ENCODE data around the gene KANSL1. TPM values are rescaled to one million over a fixed set of nuclear protein-coding genes. Genes with fewer than 3 reads are reported as not detected.
A peak's percentile ranks its signal among the peaks of the same experiment; 100 is the strongest.

Gene KANSL1
- polyA plus RNA-seq, 2 donors: 14.6 to 25.4 TPM

DNA sequence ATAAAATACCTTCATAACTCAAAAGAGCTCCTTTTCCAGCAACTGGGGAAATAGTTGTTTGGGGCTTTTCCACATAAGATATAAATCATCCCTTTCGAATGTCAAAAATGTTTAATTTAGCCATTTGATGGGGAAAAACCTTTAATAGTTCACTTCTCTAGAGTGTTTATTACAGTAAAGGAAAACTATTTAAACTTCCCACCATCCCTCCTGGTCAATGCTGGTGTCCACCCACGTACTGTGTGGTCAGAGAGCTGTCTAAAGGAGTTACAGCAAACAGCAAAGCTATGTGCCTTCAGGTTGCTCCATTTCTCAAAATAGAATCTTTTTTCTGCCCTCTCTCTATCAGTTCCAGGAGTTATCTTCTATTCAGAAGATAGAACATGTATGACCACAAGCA lies 33.5 kb downstream of the KANSL1 start:
- no peaks in the 10 kb centered on the region for H3K36me3 ChIP-seq (ENCODE audit: control insufficient read depth in 2 of 2, insufficient read depth in 2 of 2, low read length in 1 of 2)
- H3K27ac ChIP-seq (ENCODE audit: low read depth in 2 of 2, low read length in 1 of 2): no peak overlapping the region
- 65 to 66% methylated on average over 2 of the region's 2 CpGs for WGBS, 2 donors
- H3K9me3 ChIP-seq (ENCODE audit: control insufficient read depth in 2 of 2, insufficient read depth in 1 of 2, low read depth in 1 of 2, low read length in 1 of 2): no peaks in the 10 kb centered on the region
- no peak overlapping the region for H3K4me3 ChIP-seq (ENCODE audit: low read depth in 1 of 2, low read length in 2 of 2)
- H3K27me3 ChIP-seq (ENCODE audit: control insufficient read depth in 1 of 2, insufficient read depth in 2 of 2, low read length in 2 of 2): no peaks in the 10 kb centered on the region
- H3K4me1 ChIP-seq (ENCODE audit: control insufficient read depth in 2 of 2, insufficient read depth in 2 of 2, low read length in 1 of 2): peaks cover 0 to 2% of the 10 kb centered on the region in 2 donors

DNA sequence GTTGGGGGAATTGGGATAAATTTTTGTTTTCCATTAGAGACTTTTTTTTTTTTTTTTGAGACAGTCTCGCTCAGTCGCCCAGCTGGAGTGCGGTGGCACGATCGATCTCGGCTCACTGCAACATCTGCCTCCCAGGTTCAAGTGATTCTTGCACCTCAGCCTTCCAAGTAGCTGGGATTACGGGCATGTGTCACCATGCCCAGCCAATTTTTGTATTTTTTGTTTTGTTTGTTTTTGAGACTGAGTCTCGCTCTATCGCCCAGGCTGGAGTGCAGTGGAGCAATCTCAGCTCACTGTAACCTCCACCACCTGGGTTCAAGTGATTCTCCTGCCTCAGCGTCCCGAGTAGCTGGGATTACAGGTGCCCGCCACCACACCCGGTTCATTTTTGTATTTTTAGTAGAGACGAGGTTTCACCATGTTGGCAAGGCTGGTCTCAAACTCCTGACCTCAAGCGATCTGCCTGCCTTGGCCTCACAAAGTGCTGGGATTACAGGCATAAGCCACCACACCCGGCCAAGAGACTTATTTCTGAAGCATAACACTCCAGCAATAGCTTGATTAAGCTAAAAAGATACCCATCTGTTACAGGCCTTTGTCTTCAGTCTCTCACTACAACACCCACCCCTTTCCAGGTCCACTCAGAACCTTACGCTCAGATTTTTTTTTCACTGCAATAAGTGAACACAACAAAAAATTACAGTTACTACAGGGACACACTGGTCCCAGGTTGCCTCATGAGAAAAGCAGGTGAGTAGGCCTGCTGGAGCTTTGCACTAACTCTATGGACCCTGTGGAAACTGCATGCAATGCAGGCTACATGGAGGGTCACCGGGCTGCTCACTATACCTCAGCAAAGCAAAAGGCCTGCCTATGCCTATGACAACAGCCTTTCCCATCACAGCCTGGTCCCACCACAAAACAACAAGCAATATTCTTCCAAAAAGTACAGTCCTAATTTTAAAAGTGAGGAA lies 34.6 kb downstream of the KANSL1 start:
- no peaks in the 10 kb centered on the region for H3K27me3 ChIP-seq (ENCODE audit: control insufficient read depth in 1 of 2, insufficient read depth in 2 of 2, low read length in 2 of 2)
- H3K9me3 ChIP-seq (ENCODE audit: control insufficient read depth in 2 of 2, insufficient read depth in 1 of 2, low read depth in 1 of 2, low read length in 1 of 2): no peaks in the 10 kb centered on the region
- H3K4me1 ChIP-seq (ENCODE audit: control insufficient read depth in 2 of 2, insufficient read depth in 2 of 2, low read length in 1 of 2): peaks cover 0 to 4% of the 10 kb centered on the region in 2 donors
- 50 to 57% methylated on average over 18 of the region's 18 CpGs for WGBS, 2 donors
- no peaks in the 10 kb centered on the region for H3K36me3 ChIP-seq (ENCODE audit: control insufficient read depth in 2 of 2, insufficient read depth in 2 of 2, low read length in 1 of 2)
- H3K4me3 ChIP-seq (ENCODE audit: low read depth in 1 of 2, low read length in 2 of 2): no peak overlapping the region
- peak overlapping the region; percentile 18 to 61 for H3K27ac ChIP-seq (ENCODE audit: low read depth in 2 of 2, low read length in 1 of 2)

DNA sequence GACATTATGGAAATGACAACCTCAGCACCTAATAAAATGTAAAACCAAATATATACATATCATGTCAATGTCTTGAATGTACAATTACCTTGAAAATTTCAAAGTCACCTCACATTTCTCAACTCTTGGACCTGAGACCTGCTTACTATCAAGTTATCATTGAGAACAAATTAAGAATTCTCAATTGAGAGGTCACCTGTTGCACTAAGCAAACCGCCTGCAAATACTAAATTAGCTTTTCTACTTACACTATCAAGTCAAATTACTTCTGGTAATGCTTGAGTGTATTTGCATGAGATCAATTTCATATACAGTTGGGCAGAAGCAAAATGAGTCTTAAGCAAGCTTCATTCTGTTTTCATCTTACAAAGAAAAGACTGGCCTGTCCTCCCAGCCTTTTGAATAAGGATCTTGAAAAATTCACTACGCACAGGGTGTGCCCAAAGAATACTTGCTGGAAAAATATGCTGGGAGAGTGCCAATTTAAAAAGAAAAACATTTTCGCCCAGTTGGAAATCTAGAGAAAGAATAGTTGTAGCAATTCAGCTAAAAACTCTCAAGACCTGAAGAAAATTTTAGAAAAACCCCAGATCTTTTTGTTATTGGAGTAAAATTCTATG lies 35.7 kb downstream of the KANSL1 start:
- H3K36me3 ChIP-seq (ENCODE audit: control insufficient read depth in 2 of 2, insufficient read depth in 2 of 2, low read length in 1 of 2): no peaks in the 10 kb centered on the region
- H3K4me3 ChIP-seq (ENCODE audit: low read depth in 1 of 2, low read length in 2 of 2): no peak overlapping the region
- H3K9me3 ChIP-seq (ENCODE audit: control insufficient read depth in 2 of 2, insufficient read depth in 1 of 2, low read depth in 1 of 2, low read length in 1 of 2): no peaks in the 10 kb centered on the region
- peak overlapping the region in 1 of 2 donors; percentile 12 for H3K27ac ChIP-seq (ENCODE audit: low read depth in 2 of 2, low read length in 1 of 2)
- 29 to 35% methylated on average over 3 of the region's 3 CpGs for WGBS, 2 donors
- no peaks in the 10 kb centered on the region for H3K27me3 ChIP-seq (ENCODE audit: control insufficient read depth in 1 of 2, insufficient read depth in 2 of 2, low read length in 2 of 2)
- peaks cover 0 to 3% of the 10 kb centered on the region in 2 donors for H3K4me1 ChIP-seq (ENCODE audit: control insufficient read depth in 2 of 2, insufficient read depth in 2 of 2, low read length in 1 of 2)

DNA sequence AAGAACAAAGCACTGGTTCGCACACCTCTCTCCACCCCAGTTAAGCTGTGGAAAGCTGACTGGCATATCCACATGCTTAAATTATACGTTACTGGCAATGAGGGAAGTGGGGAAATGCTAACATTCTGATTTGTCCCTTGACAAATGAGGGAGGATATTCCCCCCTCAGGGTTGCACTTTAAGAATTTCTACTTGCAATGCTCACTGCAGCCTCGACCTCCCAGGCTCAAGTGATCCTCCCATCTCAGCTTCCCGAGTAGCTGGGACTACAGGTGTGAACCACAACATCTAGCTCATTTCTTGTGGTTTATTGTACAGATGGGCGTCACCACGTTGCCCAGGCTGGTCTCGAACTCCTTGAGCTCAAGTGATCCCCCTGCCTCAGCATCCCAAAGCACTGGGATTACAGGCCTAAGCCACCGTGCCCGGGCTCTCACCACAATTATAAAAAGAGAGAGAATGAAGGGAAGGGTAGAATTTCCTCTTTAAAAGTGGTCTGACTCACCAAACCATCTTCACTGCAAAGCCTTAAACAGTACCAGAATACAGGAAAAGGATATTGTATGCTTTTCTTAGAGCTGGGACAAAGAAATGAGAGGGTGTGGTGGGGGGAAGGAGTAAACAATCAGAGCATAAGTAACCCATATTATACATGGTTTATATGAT lies 38.9 kb downstream of the KANSL1 start:
- no peaks in the 10 kb centered on the region for H3K27me3 ChIP-seq (ENCODE audit: control insufficient read depth in 1 of 2, insufficient read depth in 2 of 2, low read length in 2 of 2)
- no peaks in the 10 kb centered on the region for H3K9me3 ChIP-seq (ENCODE audit: control insufficient read depth in 2 of 2, insufficient read depth in 1 of 2, low read depth in 1 of 2, low read length in 1 of 2)
- no peaks in the 10 kb centered on the region for H3K36me3 ChIP-seq (ENCODE audit: control insufficient read depth in 2 of 2, insufficient read depth in 2 of 2, low read length in 1 of 2)
- H3K4me3 ChIP-seq (ENCODE audit: low read depth in 1 of 2, low read length in 2 of 2): no peak overlapping the region
- 51 to 55% methylated on average over 9 of the region's 9 CpGs for WGBS, 2 donors
- peak overlapping the region; percentile 21 to 45 for H3K27ac ChIP-seq (ENCODE audit: low read depth in 2 of 2, low read length in 1 of 2)
- H3K4me1 ChIP-seq (ENCODE audit: control insufficient read depth in 2 of 2, insufficient read depth in 2 of 2, low read length in 1 of 2): peaks cover 2 to 3% of the 10 kb centered on the region in 2 donors

DNA sequence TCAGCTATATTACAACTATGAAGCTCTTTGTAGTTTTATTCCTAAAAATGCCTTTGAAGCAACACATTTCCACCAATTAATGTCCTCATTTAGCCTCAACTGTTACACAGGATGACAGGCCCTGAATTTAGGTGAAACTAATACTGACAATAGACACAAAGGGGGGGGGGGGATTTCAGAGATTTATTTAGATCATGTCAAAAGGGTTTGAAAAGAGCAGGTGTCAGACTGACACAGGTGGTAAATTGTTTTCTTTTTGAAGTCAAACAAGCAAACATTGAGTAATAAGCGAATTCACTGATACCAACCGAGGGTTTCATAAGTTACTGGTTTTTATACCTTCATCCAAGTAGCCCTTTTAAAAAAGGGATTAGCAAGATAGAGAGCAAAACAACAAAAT lies 40.8 kb downstream of the KANSL1 start:
- WGBS, 2 donors: 54 to 70% methylated on average over 2 of the region's 2 CpGs
- Histone ChIP-seq H3K27me3 (ENCODE audit: control insufficient read depth in 1 of 2, insufficient read depth in 2 of 2, low read length in 2 of 2) (no peaks in the 10 kb centered on the region), H3K27ac (ENCODE audit: low read depth in 2 of 2, low read length in 1 of 2) (no peak overlapping the region), H3K36me3 (ENCODE audit: control insufficient read depth in 2 of 2, insufficient read depth in 2 of 2, low read length in 1 of 2) (no peaks in the 10 kb centered on the region), H3K4me3 (ENCODE audit: low read depth in 1 of 2, low read length in 2 of 2) (no peak overlapping the region), H3K4me1 (ENCODE audit: control insufficient read depth in 2 of 2, insufficient read depth in 2 of 2, low read length in 1 of 2) (peaks cover 2 to 3% of the 10 kb centered on the region in 2 donors), H3K9me3 (ENCODE audit: control insufficient read depth in 2 of 2, insufficient read depth in 1 of 2, low read depth in 1 of 2, low read length in 1 of 2) (no peaks in the 10 kb centered on the region)

DNA sequence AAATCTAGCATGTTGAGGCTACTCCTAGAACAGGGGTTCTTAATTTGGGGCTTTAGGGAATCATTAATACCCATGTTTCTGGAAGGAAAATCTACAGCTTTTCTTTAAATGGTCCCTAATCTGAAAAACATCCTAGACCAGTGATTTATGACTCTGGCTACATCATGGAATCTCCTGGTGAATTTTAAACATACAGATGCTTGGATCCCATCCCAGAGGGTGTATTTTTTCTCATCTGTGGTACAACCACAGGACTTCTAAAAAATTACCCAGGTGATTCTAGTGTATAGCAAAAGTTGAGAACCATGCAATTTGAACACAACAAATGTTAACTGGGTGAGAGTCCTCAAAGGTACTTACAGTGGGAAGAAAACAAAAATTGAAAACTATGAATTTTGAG lies 41.5 kb downstream of the KANSL1 start:
- Histone ChIP-seq H3K4me3 (ENCODE audit: low read depth in 1 of 2, low read length in 2 of 2) (no peak overlapping the region), H3K36me3 (ENCODE audit: control insufficient read depth in 2 of 2, insufficient read depth in 2 of 2, low read length in 1 of 2) (no peaks in the 10 kb centered on the region), H3K27ac (ENCODE audit: low read depth in 2 of 2, low read length in 1 of 2) (no peak overlapping the region), H3K4me1 (ENCODE audit: control insufficient read depth in 2 of 2, insufficient read depth in 2 of 2, low read length in 1 of 2) (peaks cover 2 to 3% of the 10 kb centered on the region in 2 donors), H3K9me3 (ENCODE audit: control insufficient read depth in 2 of 2, insufficient read depth in 1 of 2, low read depth in 1 of 2, low read length in 1 of 2) (no peaks in the 10 kb centered on the region), H3K27me3 (ENCODE audit: control insufficient read depth in 1 of 2, insufficient read depth in 2 of 2, low read length in 2 of 2) (no peaks in the 10 kb centered on the region)

DNA sequence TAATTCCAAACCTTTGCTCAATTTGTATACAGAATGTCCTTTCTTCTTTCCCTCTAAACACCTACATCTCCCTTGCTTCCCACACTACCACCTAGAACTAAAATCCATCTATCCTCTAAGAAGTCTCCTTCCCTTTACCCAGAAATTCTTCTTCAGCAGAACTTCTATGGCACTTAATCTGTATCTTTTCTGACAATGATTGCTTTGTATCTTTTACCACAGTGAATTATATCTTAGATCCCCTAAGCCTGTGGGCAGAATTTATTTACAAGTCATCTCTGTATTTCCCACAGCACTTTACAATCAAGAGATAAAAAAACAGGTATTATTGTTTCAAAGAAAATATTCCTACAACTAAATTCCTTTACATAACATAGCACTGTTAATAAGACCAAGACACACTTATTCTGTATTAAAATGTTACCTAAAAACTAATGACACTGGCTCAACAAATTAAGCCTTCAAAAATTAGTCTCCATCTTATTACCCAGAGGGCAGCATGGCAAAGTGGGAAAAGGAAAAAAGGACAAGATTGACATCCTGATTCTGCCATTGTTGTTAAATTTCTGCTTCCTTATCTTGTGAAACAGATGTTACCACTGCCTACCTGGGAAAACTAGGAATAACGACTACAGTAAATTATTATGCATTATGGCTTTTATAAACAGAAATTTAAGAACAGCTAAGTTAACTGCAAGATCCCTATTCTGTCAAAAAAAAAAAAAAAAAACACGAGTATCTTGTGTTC lies 42.8 kb downstream of the KANSL1 start:
- H3K4me3 ChIP-seq (ENCODE audit: low read depth in 1 of 2, low read length in 2 of 2): no peak overlapping the region
- no peak overlapping the region for H3K27ac ChIP-seq (ENCODE audit: low read depth in 2 of 2, low read length in 1 of 2)
- no peaks in the 10 kb centered on the region for H3K27me3 ChIP-seq (ENCODE audit: control insufficient read depth in 1 of 2, insufficient read depth in 2 of 2, low read length in 2 of 2)
- no peaks in the 10 kb centered on the region for H3K36me3 ChIP-seq (ENCODE audit: control insufficient read depth in 2 of 2, insufficient read depth in 2 of 2, low read length in 1 of 2)
- H3K9me3 ChIP-seq (ENCODE audit: control insufficient read depth in 2 of 2, insufficient read depth in 1 of 2, low read depth in 1 of 2, low read length in 1 of 2): no peaks in the 10 kb centered on the region
- H3K4me1 ChIP-seq (ENCODE audit: control insufficient read depth in 2 of 2, insufficient read depth in 2 of 2, low read length in 1 of 2): peaks cover 2 to 3% of the 10 kb centered on the region in 2 donors
- 39 to 46% methylated on average over 2 of the region's 2 CpGs for WGBS, 2 donors

DNA sequence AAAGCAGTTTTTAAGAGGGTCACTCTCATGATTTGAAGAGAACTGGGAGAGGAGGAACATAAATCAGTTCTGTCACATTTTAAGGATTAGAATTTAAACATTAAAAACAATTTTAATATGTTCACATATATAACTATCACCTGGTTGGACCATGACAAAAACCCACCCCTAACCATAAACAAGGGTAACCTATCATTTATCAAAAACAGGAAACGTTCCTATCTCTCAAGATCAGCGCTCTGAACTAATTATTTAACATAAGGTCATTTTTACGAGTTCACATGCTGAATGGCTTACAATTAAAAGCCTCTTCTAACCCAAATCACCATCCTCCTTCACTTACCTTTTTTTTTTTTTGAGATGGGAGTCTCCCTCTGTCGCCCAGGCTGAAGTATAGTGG lies 45.0 kb downstream of the KANSL1 start:
- Histone ChIP-seq H3K9me3 (ENCODE audit: control insufficient read depth in 2 of 2, insufficient read depth in 1 of 2, low read depth in 1 of 2, low read length in 1 of 2) (no peaks in the 10 kb centered on the region), H3K4me3 (ENCODE audit: low read depth in 1 of 2, low read length in 2 of 2) (no peak overlapping the region), H3K36me3 (ENCODE audit: control insufficient read depth in 2 of 2, insufficient read depth in 2 of 2, low read length in 1 of 2) (no peaks in the 10 kb centered on the region), H3K27ac (ENCODE audit: low read depth in 2 of 2, low read length in 1 of 2) (no peak overlapping the region), H3K27me3 (ENCODE audit: control insufficient read depth in 1 of 2, insufficient read depth in 2 of 2, low read length in 2 of 2) (no peaks in the 10 kb centered on the region), H3K4me1 (ENCODE audit: control insufficient read depth in 2 of 2, insufficient read depth in 2 of 2, low read length in 1 of 2) (peaks cover 0 to 2% of the 10 kb centered on the region in 2 donors)
- 59 to 67% methylated on average over 4 of the region's 4 CpGs for WGBS, 2 donors

DNA sequence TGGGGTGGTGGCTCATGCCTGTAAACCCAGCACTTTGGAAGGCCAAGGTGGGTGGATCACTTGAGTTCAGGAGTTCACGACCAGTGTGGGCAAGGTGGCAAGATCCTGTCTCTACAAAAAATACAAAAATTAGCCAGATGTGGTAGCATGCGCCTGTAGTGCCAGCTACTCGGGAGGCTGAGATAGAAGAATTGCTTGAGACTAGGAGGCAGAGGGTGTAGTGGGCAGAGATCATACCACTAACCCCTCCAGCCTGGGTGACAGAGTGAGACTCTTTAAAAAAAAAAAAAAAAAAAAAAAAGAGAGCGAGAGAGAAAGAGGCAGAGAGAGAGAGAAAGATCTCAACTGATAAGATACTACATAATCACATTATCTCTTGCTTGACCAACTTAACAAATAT lies 45.9 kb downstream of the KANSL1 start:
- H3K4me1 ChIP-seq (ENCODE audit: control insufficient read depth in 2 of 2, insufficient read depth in 2 of 2, low read length in 1 of 2): peaks cover 0 to 2% of the 10 kb centered on the region in 2 donors

More for the DNA sequence above, 45.9 kb downstream of the KANSL1 start:
- Histone ChIP-seq H3K36me3 (ENCODE audit: control insufficient read depth in 2 of 2, insufficient read depth in 2 of 2, low read length in 1 of 2) (no peaks in the 10 kb centered on the region), H3K4me3 (ENCODE audit: low read depth in 1 of 2, low read length in 2 of 2) (no peak overlapping the region), H3K9me3 (ENCODE audit: control insufficient read depth in 2 of 2, insufficient read depth in 1 of 2, low read depth in 1 of 2, low read length in 1 of 2) (no peaks in the 10 kb centered on the region), H3K27ac (ENCODE audit: low read depth in 2 of 2, low read length in 1 of 2) (no peak overlapping the region), H3K27me3 (ENCODE audit: control insufficient read depth in 1 of 2, insufficient read depth in 2 of 2, low read length in 2 of 2) (no peaks in the 10 kb centered on the region)
- 77 to 92% methylated on average over 4 of the region's 4 CpGs for WGBS, 2 donors
